Stimulated activated memory B cell treated with anti-CD40 and anti-IgM and Interleukin-4, amounts not matched to agents 10 μg/mL and 1 μg/mL and 100 μg/mL, for 72 hours (primary cell): Measurements from ENCODE around the gene BICDL1.
A peak's percentile ranks its signal among the peaks of the same experiment; 100 is the strongest.

Experiments used
- ATAC-seq: fragments of 150-1000 bp; cut with Tn5 transposase; 2 replicates; pipeline ENCODE4 v1.10.0; 2021
- H3K27ac Mint-ChIP-seq: one replicate; pipeline ENCODE4 v1.8.0; 2022; ENCODE audit warnings: mild to moderate bottlenecking, mixed read lengths
- H3K27me3 Mint-ChIP-seq: one replicate; pipeline ENCODE4 v1.8.0; 2022; ENCODE audit warnings: mixed read lengths
- H3K36me3 Mint-ChIP-seq: one replicate; pipeline ENCODE4 v1.8.0; 2022; ENCODE audit warnings: mixed read lengths
- H3K4me1 Mint-ChIP-seq: one replicate; pipeline ENCODE4 v1.8.0; 2022; ENCODE audit warnings: mixed read lengths
- H3K4me3 Mint-ChIP-seq: one replicate; pipeline ENCODE4 v1.8.0; 2022; ENCODE audit warnings: mild to moderate bottlenecking, moderate library complexity, mixed read lengths
- H3K9me3 Mint-ChIP-seq: one replicate; pipeline ENCODE4 v1.8.0; 2022; ENCODE audit warnings: mixed read lengths

BICDL1 gene

DNA sequence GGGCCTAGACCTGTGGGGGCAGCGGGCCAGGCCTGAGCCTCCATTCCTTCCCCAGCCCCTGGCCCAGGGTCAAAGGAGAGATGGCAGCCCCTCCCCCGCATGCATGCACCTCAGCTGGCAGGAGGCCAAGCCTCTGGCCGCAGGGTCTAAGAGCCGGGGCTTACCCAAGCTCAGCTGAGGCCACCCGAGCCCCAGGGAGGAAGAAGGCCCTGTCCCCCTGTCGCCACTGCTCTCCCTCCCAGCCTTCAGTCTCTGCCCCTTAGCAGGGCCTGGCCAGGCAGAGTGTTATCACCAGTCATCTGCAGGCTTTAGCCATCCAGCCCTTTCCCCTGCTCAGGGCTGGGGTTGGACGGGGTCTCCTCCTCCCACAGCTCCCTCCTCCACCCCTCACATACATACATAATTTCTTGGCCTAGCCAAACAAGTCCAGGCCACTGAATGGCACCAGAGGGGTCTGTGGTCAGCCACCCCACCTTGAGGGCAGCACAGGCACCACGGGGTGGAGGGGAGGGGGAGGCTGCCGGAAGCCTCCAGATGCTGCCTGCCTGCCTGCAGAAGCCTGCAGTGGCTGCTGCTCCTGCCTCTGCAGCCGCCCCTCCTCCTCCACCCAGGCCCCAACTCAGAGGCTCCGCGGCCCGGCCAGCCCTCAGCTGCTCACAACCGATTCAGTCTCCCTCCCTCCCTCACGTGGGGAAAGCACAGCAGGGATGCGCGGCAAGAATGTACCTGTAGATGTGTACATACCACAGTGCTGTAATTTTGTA is 104.7 kb downstream of the BICDL1 start:
- Mint-ChIP-seq H3K4me1 (no peaks in the 10 kb centered on the region), H3K36me3 (peaks cover 70% of the 10 kb centered on the region), H3K4me3 (no peak overlapping the region), H3K27ac (no peak overlapping the region), H3K27me3 (no peaks in the 10 kb centered on the region), H3K9me3 (no peaks in the 10 kb centered on the region)
- peak; percentile 14 for ATAC-seq

GRCh38 chr12:120094485-120094884 is 105.4 kb downstream of the BICDL1 start:
- H3K27ac Mint-ChIP-seq = no peak overlapping the region
- no peaks in the 10 kb centered on the region for H3K27me3 Mint-ChIP-seq
- no peak for ATAC-seq
- H3K9me3 Mint-ChIP-seq = no peaks in the 10 kb centered on the region
- H3K36me3 Mint-ChIP-seq = peaks cover 69% of the 10 kb centered on the region
- H3K4me1 Mint-ChIP-seq = no peaks in the 10 kb centered on the region
- H3K4me3 Mint-ChIP-seq = no peak overlapping the region

- Mint-ChIP-seq H3K36me3 (peaks cover 70% of the 10 kb centered on the region), H3K9me3 (no peaks in the 10 kb centered on the region), H3K27me3 (no peaks in the 10 kb centered on the region), H3K4me3 (no peak overlapping the region), H3K4me1 (no peaks in the 10 kb centered on the region), H3K27ac (no peak overlapping the region)
- ATAC-seq = no peak
Observed at GRCh38 chr12:120095331-120095730, 106.3 kb downstream of the BICDL1 start.

- Mint-ChIP-seq H3K27me3 (no peaks in the 10 kb centered on the region), H3K9me3 (no peaks in the 10 kb centered on the region), H3K36me3 (peaks cover 70% of the 10 kb centered on the region), H3K27ac (no peak overlapping the region), H3K4me1 (peaks cover 4% of the 10 kb centered on the region), H3K4me3 (no peak overlapping the region)
- ATAC-seq = no peak
Observed at GRCh38 chr12:120095736-120096135, 106.7 kb downstream of the BICDL1 start.

DNA sequence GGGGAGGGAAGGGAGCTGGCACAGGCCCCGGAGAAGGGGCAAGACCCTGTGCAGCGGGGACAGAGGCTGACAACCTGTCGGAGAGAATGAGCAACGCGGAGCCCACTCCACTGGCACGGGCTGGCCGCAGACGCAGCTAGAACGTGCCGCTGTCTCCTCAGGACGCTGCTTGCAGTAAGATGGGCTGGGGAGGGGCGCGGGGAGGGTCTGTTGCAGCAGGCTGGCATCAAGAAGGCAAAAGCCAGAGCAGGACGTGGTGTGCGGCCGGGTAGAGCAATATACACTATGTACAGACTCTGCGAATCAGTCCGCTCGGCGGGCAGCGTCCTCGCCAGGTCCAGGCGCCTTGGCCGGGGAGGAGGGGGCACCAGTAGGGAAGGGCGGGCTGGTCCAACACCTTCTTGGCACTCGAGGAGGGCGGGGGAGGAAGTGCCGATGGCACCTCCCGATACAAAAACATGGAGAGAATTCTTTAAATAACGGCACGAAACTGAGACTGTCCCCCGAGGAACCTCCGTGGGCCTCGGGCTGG is 107.7 kb downstream of the BICDL1 start:
- Mint-ChIP-seq H3K36me3 (peaks cover 69% of the 10 kb centered on the region), H3K27ac (no peak overlapping the region), H3K4me1 (peaks cover 11% of the 10 kb centered on the region), H3K9me3 (no peaks in the 10 kb centered on the region), H3K4me3 (no peak overlapping the region), H3K27me3 (no peaks in the 10 kb centered on the region)
- no peak for ATAC-seq

DNA sequence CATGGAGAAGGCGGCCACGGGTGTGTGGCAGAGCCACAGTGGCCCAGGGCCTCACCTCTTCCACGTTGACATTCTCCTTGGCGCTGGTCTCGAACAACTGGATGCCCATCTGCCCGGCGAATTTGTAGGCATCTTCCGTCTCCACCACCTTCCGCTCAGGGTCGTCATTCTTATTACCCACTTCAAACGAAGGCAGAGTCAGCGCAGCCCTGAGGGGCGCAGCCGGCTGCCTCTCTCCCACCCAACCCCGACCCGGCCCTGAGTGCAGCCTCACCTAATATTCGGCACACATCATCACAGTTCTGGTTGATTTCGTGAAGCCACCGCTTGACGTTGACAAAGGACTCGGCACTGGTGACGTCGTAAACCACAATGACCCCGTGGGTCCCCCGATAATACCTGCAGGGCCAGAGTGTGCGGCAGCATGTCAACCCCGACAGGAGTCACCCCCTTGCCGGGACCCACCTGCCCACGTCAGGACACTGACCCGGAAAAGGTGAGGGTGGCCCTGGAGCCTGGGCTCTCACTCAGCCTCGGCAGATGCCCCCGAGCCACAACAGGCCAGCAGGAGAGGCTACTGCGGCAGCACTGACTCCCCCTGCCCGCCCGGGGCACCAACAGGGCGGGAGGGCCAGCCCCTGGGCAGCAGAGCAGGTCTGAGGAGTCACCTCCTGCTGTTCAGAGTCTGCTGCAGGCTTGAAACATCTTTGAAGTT is 109.9 kb downstream of the BICDL1 start:
- Mint-ChIP-seq H3K4me3 (no peak overlapping the region), H3K27me3 (no peaks in the 10 kb centered on the region), H3K4me1 (peaks cover 31% of the 10 kb centered on the region), H3K36me3 (peaks cover 75% of the 10 kb centered on the region), H3K9me3 (no peaks in the 10 kb centered on the region), H3K27ac (no peak overlapping the region)
- no peak for ATAC-seq

DNA sequence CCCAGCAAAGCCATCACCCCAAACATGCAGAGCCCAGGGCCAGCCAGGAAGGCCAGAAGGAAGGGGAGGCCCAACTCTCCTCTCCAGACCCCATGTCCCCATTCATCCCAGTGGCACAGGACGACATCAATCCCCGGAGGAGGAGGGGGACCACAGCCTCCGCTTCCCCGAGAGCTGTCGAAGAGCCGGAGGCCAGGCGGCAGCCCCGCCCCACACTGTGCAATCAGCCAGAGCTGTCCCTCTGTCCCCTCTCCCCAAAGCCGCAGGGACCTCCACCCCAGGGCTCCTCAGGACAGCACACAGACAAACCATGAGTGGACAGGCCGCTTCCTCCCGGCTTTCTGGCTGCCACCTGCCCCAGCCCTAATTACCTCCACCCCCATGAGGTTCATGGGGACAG is 110.7 kb downstream of the BICDL1 start:
- H3K9me3 Mint-ChIP-seq = no peaks in the 10 kb centered on the region
- ATAC-seq = no peak

DNA sequence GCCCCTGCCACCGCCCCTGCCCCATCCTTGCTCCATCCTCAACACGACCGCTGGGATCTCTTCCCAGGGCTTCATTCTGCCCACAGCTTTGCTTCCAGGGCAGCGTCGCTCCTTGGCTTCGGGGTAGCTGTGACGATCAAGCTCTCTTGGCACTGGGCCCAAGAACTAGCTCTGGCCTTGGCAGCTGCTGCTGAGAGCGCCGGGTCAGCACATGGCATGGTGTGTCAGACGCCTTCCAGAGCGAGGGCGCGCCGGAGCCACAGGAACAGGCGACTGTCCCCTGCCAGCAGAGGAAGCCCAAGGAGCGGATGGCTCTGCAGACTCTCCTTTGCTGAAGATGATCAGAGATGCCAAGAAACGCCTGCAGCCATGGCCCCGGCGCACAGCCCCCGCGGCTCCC is 111.6 kb downstream of the BICDL1 start:
- peaks cover 43% of the 10 kb centered on the region for H3K4me1 Mint-ChIP-seq
- H3K4me3 Mint-ChIP-seq = no peak overlapping the region
- H3K27ac Mint-ChIP-seq = no peak overlapping the region
- H3K27me3 Mint-ChIP-seq = no peaks in the 10 kb centered on the region
- no peaks in the 10 kb centered on the region for H3K9me3 Mint-ChIP-seq
- no peak for ATAC-seq
- H3K36me3 Mint-ChIP-seq = peaks cover 82% of the 10 kb centered on the region

More for the DNA sequence above, 110.7 kb downstream of the BICDL1 start:
- Mint-ChIP-seq H3K27me3 (no peaks in the 10 kb centered on the region), H3K36me3 (peaks cover 78% of the 10 kb centered on the region), H3K27ac (no peak overlapping the region), H3K4me1 (peaks cover 36% of the 10 kb centered on the region), H3K4me3 (no peak overlapping the region)

- H3K36me3 Mint-ChIP-seq = peaks cover 85% of the 10 kb centered on the region
- peak overlapping the region; percentile 2 for H3K4me3 Mint-ChIP-seq
Observed at GRCh38 chr12:120101182-120101581, 112.1 kb downstream of the BICDL1 start.

DNA sequence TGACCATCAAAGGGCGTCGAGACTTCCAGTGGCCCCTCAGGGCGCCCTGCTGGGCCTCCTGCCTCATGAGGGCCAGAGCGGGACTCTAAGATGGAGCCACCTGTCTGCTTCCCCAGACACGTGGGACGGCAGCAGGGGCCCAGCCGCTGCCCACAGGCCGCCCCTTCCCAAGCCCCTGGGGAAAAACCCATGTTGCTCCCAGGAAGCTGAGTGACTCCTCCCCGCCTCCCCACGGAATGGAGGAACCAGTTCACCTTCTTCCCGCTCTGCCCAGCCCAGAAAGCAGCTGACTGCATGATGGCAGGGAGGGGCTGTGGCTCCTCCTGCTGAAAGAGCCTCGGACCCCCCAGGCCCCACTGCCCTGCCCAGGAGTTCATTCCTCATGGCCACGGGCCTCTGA is 112.6 kb downstream of the BICDL1 start:
- no peak for ATAC-seq
- Mint-ChIP-seq H3K4me3 (peak overlapping the region; percentile 2), H3K9me3 (no peaks in the 10 kb centered on the region), H3K27ac (peak overlapping the region; percentile 35), H3K36me3 (peaks cover 82% of the 10 kb centered on the region), H3K27me3 (no peaks in the 10 kb centered on the region), H3K4me1 (peaks cover 49% of the 10 kb centered on the region)

More at GRCh38 chr12:120101182-120101581, 112.1 kb downstream of the BICDL1 start:
- no peaks in the 10 kb centered on the region for H3K9me3 Mint-ChIP-seq
- H3K27me3 Mint-ChIP-seq = no peaks in the 10 kb centered on the region
- peak overlapping the region; percentile 35 for H3K27ac Mint-ChIP-seq
- ATAC-seq = no peak
- peaks cover 48% of the 10 kb centered on the region for H3K4me1 Mint-ChIP-seq

DNA sequence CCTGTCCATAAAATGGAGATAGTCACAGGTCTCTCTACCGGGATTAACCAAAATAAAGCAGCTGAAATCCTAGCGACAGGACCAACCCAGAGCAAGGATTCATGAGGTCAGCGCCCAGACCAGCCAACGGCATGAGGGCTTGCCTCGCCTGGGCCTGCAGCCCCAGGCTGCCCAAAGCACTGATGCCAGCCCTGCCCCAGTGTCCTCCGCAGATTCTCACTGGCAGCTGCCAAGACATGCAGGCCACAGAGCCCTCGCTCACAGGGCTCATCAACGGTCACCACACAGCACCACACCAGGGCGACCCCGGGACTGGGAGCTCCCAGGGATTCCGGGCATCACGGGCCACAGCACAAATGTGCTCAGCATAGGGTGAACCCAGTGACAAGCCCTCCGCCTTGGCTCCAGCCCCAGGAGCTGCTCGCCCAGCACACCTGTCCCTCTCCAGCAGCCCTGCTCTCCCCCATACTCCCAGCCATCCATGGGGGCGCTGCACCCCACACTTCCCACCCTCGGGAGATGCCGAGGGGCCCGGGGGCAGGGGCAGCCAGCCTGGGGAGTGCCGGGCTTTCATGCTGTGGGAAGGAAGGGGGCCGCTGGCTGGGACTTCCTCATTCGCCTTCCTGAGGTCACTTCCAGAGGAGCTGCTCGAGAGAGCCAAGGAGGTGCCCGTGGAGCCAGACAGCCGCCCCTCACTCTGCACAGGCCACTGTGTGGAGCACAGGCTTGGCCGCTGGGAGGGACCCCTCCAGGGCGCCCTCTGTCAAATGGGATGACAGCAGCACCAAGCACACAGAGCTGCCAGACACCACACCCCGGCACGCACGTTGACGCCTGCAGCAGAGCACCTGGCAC is 113.4 kb downstream of the BICDL1 start:
- no peak overlapping the region for H3K27ac Mint-ChIP-seq
- H3K36me3 Mint-ChIP-seq = peaks cover 75% of the 10 kb centered on the region
- no peak for ATAC-seq
- peaks cover 49% of the 10 kb centered on the region for H3K4me1 Mint-ChIP-seq
- no peaks in the 10 kb centered on the region for H3K27me3 Mint-ChIP-seq
- no peak overlapping the region for H3K4me3 Mint-ChIP-seq
- H3K9me3 Mint-ChIP-seq = no peaks in the 10 kb centered on the region

- no peak overlapping the region for H3K4me3 Mint-ChIP-seq
- no peaks in the 10 kb centered on the region for H3K9me3 Mint-ChIP-seq
- H3K27me3 Mint-ChIP-seq = no peaks in the 10 kb centered on the region
- peaks cover 76% of the 10 kb centered on the region for H3K36me3 Mint-ChIP-seq
- H3K4me1 Mint-ChIP-seq = peaks cover 52% of the 10 kb centered on the region
- no peak for ATAC-seq
- H3K27ac Mint-ChIP-seq = no peak overlapping the region
Observed at GRCh38 chr12:120103044-120103338, 114.0 kb downstream of the BICDL1 start.

DNA sequence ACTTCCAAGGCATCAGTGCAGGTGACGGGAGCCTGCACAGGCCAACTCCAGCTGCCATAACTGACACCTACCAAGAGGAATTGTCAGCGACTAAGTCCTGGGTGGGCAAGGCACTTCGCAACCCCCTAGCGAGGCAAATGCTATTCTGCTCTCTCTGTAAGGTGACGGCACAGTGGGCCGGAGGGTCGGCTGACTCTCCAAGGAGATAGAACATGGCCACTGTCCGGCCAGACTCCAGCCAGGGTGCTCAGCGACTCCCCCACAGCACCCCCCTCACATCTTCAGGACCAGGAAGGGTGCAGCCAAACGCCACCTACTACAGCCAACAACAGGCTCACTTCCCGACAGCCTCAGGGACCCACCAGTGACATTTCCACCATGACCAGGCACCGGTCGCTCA is 114.3 kb downstream of the BICDL1 start:
- H3K27ac Mint-ChIP-seq = no peak overlapping the region
- peaks cover 56% of the 10 kb centered on the region for H3K4me1 Mint-ChIP-seq
- no peaks in the 10 kb centered on the region for H3K9me3 Mint-ChIP-seq
- no peak overlapping the region for H3K4me3 Mint-ChIP-seq
- ATAC-seq = no peak
- no peaks in the 10 kb centered on the region for H3K27me3 Mint-ChIP-seq
- peaks cover 76% of the 10 kb centered on the region for H3K36me3 Mint-ChIP-seq

- no peaks in the 10 kb centered on the region for H3K27me3 Mint-ChIP-seq
- H3K9me3 Mint-ChIP-seq = no peaks in the 10 kb centered on the region
- peaks cover 56% of the 10 kb centered on the region for H3K36me3 Mint-ChIP-seq
- no peak overlapping the region for H3K4me3 Mint-ChIP-seq
- ATAC-seq = no peak
- no peak overlapping the region for H3K27ac Mint-ChIP-seq
- H3K4me1 Mint-ChIP-seq = peaks cover 74% of the 10 kb centered on the region
Observed at GRCh38 chr12:120106151-120106550, 117.1 kb downstream of the BICDL1 start.

DNA sequence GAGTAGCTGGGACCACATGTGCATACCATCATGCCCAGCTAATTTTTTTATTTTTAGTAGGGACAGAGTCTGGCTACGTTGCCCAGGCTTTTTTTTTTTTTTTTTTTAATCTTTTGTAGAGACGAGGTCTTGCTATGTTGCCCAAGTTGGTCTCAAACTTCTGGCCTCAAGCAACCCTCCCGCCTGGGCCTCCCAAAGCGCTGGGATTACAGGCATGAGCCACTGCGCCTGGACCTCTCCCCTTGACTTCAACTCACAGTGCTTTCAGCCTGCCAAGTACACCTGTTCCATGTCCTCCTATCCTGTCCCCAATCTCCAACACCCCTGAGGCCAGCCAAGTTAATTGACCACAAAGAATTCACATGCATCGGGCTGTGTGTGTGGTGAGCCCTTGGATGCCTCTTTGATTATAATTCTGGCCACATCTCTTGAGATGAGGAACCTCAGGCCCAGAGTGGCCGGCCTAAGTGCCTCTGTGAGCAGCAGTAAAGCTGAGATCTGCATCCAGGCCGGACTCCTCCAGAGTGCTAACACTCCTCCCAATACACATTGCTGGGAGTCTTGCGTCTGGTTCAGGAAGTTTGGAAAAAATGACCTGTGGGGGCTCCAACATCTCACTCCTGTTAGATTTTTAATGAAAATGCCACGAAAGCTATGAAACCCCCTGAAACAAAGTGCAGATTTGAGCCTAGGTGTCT is 120.7 kb downstream of the BICDL1 start:
- no peak for ATAC-seq
- Mint-ChIP-seq H3K36me3 (peaks cover 54% of the 10 kb centered on the region), H3K4me1 (peaks cover 70% of the 10 kb centered on the region), H3K27me3 (no peaks in the 10 kb centered on the region), H3K27ac (peak overlapping the region; percentile 54), H3K9me3 (no peaks in the 10 kb centered on the region), H3K4me3 (peak overlapping the region; percentile 56)
